Liver (tissue), 9 donors: ENCODE results near the gene CCDC92. TPM values are rescaled to one million over a fixed set of nuclear protein-coding genes. Genes with fewer than 3 reads are reported as not detected.
A peak's percentile ranks its signal among the peaks of the same experiment; 100 is the strongest.

Experiments
- DNase-seq: peaks from one replicate; pipeline ENCODE4 v3.0.0-alpha.2; 2017; ENCODE audit warnings: low spot score
- H3K27ac ChIP-seq, 2 donors: one replicate each; pipeline ENCODE4 v1.7.0; 2013; ENCODE audit warnings: inconsistent platforms in 2 of 2, low read length in 2 of 2, control low read depth in 1 of 2, low read depth in 1 of 2, mild to moderate bottlenecking in 1 of 2
- H3K27me3 ChIP-seq, 4 donors: one replicate each; pipeline versions ENCODE4 v1.6.1 to v1.7.0; 2013; ENCODE audit warnings: low read length in 3 of 4, inconsistent platforms in 1 of 4, mild to moderate bottlenecking in 1 of 4, moderate library complexity in 1 of 4; ENCODE audit not compliant: control insufficient read depth in 4 of 4, insufficient read depth in 4 of 4
- H3K36me3 ChIP-seq, 4 donors: one replicate each; pipeline versions ENCODE4 v1.6.1 to v1.7.0; 2013; ENCODE audit warnings: low read length in 3 of 4, mild to moderate bottlenecking in 3 of 4, low read depth in 1 of 4, moderate library complexity in 1 of 4; ENCODE audit not compliant: control insufficient read depth in 4 of 4, insufficient read depth in 3 of 4
- H3K4me1 ChIP-seq, 4 donors: one replicate each; pipeline versions ENCODE4 v1.6.1 to v1.7.0; 2013; ENCODE audit warnings: low read length in 3 of 4, mild to moderate bottlenecking in 3 of 4, moderate library complexity in 1 of 4; ENCODE audit not compliant: control insufficient read depth in 4 of 4, insufficient read depth in 4 of 4
- H3K4me3 ChIP-seq, 3 donors: one replicate each; pipeline versions ENCODE4 v1.6.1 to v1.7.0; 2013; ENCODE audit warnings: low read length in 3 of 3, control low read depth in 1 of 3, low read depth in 1 of 3, mild to moderate bottlenecking in 1 of 3
- H3K9ac ChIP-seq, 2 donors: one replicate each; pipeline ENCODE4 v1.7.0; 2013; ENCODE audit warnings: low read length in 2 of 2, mild to moderate bottlenecking in 2 of 2, moderate library complexity in 2 of 2, control low read depth in 1 of 2, low read depth in 1 of 2
- H3K9me3 ChIP-seq, 4 donors: one replicate each; pipeline versions ENCODE4 v1.6.1 to v1.7.0; 2013; ENCODE audit warnings: low read length in 3 of 4; ENCODE audit not compliant: control insufficient read depth in 4 of 4
- EGR1 ChIP-seq, 2 donors: IDR thresholded peaks; 2 replicates each; pipeline ENCODE4 v1.6.1; 2016 to 2018; ENCODE audit warnings: antibody characterized with exemption in 2 of 2, low read depth in 2 of 2
- FOXA1 ChIP-seq: IDR thresholded peaks from 2 replicates; pipeline ENCODE4 v1.6.1; 2016; ENCODE audit warnings: antibody characterized with exemption
- FOXA2 ChIP-seq: IDR thresholded peaks from 2 replicates; pipeline ENCODE4 v1.6.1; 2016; ENCODE audit warnings: antibody characterized with exemption
- HNF4A ChIP-seq, 2 donors: conservative IDR thresholded peaks; 2 replicates each; pipeline ENCODE4 v1.6.1; 2016; ENCODE audit warnings: antibody characterized with exemption in 2 of 2, mild to moderate bottlenecking in 2 of 2
- HNF4G ChIP-seq: IDR thresholded peaks from 2 replicates; pipeline ENCODE4 v1.6.1; 2016; ENCODE audit warnings: antibody characterized with exemption
- JUND ChIP-seq, 2 donors: IDR thresholded peaks; 2 replicates each; pipeline ENCODE4 v1.6.1; 2016; ENCODE audit warnings: antibody characterized with exemption in 2 of 2
- NR2F2 ChIP-seq: IDR thresholded peaks from 2 replicates; pipeline ENCODE4 v1.6.1; 2016; ENCODE audit warnings: antibody characterized with exemption
- RAD21 ChIP-seq, 2 donors: IDR thresholded peaks; 2 replicates each; pipeline ENCODE4 v1.6.1; 2016; ENCODE audit warnings: antibody characterized with exemption in 2 of 2, mild to moderate bottlenecking in 2 of 2
- RXRA ChIP-seq, 2 donors: IDR thresholded peaks; 2 replicates each; pipeline ENCODE4 v1.6.1; 2017 to 2018; ENCODE audit warnings: antibody characterized with exemption in 2 of 2, mild to moderate bottlenecking in 1 of 2
- SP1 ChIP-seq: IDR thresholded peaks from 2 replicates; pipeline ENCODE4 v1.6.1; 2018; ENCODE audit warnings: antibody characterized with exemption, mild to moderate bottlenecking
- TAF1 ChIP-seq: conservative IDR thresholded peaks from 2 replicates; pipeline ENCODE4 v1.6.1; 2016; ENCODE audit warnings: antibody characterized with exemption, mild to moderate bottlenecking
- YY1 ChIP-seq: IDR thresholded peaks from 2 replicates; pipeline ENCODE4 v1.6.1; 2016; ENCODE audit warnings: antibody characterized with exemption, mild to moderate bottlenecking
- WGBS: extraction: QIAGEN DNeasy Blood & Tissue Kit; methylation state at CpG from one replicate; pipeline ENCODE4 v1.1.7; 2013; 5-methylcytosine and 5-hydroxymethylcytosine counted together
- polyA plus RNA-seq, 2 donors: library from polyadenylated mRNA; stranded (reverse) in 1 of 2; unstranded in 1 of 2; fragments of 200-250 nt in 1 of 2; fragments of >200 nt in 1 of 2; fragmentation: Nextera tagmentation in 1 of 2; extraction: Ambion mirVana in 1 of 2; gene quantifications; one replicate each; pipeline versions ENCODE4 v1.2.1 to v1.2.3, GENCODE V29; 2013 to 2015
- total RNA-seq, 2 donors: library from RNA; depleted of rRNA; stranded (reverse); fragments of >200 nt; gene quantifications; one replicate each; pipeline ENCODE4 v1.2.3, GENCODE V29; 2014
- TF ChIP-seq, protein P1 (sequence below): IDR thresholded peaks from 2 replicates; pipeline ENCODE4 v1.6.1; 2016; ENCODE audit warnings: antibody characterized with exemption, mild to moderate bottlenecking
- TF ChIP-seq, protein P2 (sequence below): IDR thresholded peaks from 2 replicates; pipeline ENCODE4 v1.6.1; 2016; ENCODE audit warnings: antibody characterized with exemption
- TF ChIP-seq, protein P3 (sequence below): IDR thresholded peaks from 2 replicates; pipeline ENCODE4 v1.6.1; 2016; ENCODE audit warnings: antibody characterized with exemption
- TF ChIP-seq, protein P4 (sequence below): fragments of 150-350 bp; IDR thresholded peaks from 2 replicates; pipeline ENCODE4 v1.5.1; 2017; ENCODE audit warnings: improper control_type of control experiment, low read depth, low read length; ENCODE audit not compliant: missing input control
- TF ChIP-seq, protein P5 (sequence below): IDR thresholded peaks from 2 replicates; pipeline ENCODE4 v1.6.1; 2016; ENCODE audit warnings: antibody characterized with exemption
- donor health status: healthy.
- donor health status: healthy.
- donor health status: healthy.
- donor health status: healthy.
- donor health status: healthy.

The CCDC92 gene
- total and polyA plus RNA-seq, 4 donors: 2.1 to 14.6 (median 9.3) TPM

DNA sequence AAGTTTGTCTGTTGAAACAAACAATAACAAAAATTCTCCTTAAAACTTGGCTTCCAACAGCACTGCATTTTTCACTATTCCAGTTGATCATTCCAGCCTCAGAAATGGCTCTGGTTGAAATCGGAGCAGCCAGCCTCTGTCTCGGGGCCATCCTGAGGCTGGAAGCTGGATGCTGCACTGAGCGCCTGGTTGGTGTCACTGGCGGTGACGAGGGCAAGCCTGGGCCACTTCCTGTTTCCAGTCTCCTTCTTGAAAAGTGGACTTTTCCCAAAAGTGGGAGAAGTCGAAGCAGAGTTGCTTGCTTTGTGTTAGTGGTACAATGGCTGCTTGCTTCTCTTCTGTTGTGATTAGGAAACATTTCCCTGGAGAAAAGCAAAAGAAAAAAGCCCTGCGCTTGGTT, 48.7 kb downstream of the CCDC92 start:
- no peak overlapping the region for H3K4me3 ChIP-seq
- H3K27me3 ChIP-seq: no peaks in the 10 kb centered on the region
- H3K4me1 ChIP-seq: no peaks in the 10 kb centered on the region
- WGBS: 80% methylated on average over 7 of the region's 7 CpGs
- no peak overlapping the region for H3K27ac ChIP-seq
- TF ChIP-seq, protein P1, sequence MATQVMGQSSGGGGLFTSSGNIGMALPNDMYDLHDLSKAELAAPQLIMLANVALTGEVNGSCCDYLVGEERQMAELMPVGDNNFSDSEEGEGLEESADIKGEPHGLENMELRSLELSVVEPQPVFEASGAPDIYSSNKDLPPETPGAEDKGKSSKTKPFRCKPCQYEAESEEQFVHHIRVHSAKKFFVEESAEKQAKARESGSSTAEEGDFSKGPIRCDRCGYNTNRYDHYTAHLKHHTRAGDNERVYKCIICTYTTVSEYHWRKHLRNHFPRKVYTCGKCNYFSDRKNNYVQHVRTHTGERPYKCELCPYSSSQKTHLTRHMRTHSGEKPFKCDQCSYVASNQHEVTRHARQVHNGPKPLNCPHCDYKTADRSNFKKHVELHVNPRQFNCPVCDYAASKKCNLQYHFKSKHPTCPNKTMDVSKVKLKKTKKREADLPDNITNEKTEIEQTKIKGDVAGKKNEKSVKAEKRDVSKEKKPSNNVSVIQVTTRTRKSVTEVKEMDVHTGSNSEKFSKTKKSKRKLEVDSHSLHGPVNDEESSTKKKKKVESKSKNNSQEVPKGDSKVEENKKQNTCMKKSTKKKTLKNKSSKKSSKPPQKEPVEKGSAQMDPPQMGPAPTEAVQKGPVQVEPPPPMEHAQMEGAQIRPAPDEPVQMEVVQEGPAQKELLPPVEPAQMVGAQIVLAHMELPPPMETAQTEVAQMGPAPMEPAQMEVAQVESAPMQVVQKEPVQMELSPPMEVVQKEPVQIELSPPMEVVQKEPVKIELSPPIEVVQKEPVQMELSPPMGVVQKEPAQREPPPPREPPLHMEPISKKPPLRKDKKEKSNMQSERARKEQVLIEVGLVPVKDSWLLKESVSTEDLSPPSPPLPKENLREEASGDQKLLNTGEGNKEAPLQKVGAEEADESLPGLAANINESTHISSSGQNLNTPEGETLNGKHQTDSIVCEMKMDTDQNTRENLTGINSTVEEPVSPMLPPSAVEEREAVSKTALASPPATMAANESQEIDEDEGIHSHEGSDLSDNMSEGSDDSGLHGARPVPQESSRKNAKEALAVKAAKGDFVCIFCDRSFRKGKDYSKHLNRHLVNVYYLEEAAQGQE: no peak
- TF ChIP-seq NR2F2 (peak; percentile 15), FOXA1 (no peak), HNF4G (no peak)
- no peak for DNase-seq
- no peaks in the 10 kb centered on the region for H3K9me3 ChIP-seq
- H3K9ac ChIP-seq: no peak overlapping the region
- no peaks in the 10 kb centered on the region for H3K36me3 ChIP-seq

DNA sequence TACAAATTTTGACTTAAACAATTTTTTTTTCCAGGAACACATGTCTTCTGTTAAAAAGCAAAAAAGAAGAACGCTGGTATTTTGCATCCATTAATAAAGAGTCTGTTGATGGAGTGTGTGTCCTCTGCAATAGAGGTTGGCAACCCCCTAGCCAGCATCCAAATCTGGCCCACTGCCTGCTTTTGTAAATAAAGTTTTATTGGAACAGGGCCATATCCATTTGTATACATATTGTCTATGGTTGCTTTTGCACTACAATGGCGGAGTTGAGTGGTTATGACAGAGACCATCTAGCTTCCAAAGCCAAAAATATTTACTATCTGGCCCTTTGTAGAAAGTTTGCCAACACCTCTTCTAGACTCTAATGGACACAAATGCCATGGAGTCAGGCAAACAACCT, 49.6 kb downstream of the CCDC92 start:
- Histone ChIP-seq H3K27ac (no peak overlapping the region), H3K4me3 (no peak overlapping the region), H3K27me3 (no peaks in the 10 kb centered on the region), H3K36me3 (no peaks in the 10 kb centered on the region), H3K4me1 (no peaks in the 10 kb centered on the region), H3K9me3 (no peaks in the 10 kb centered on the region), H3K9ac (no peak overlapping the region)
- no peak for DNase-seq
- TF ChIP-seq YY1 (no peak), HNF4G (no peak), SP1 (no peak), JUND (IDR thresholded peaks at IDR 0.05) (no peak), RAD21 (IDR thresholded peaks at IDR 0.05) (no peak), EGR1 (IDR thresholded peaks at IDR 0.05; ENCODE audit: low read depth in 2 of 2) (no peak), RXRA (IDR thresholded peaks at IDR 0.05) (no peak), TAF1 (no peak), HNF4A (conservative IDR thresholded peaks at IDR 0.05) (no peak), NR2F2 (no peak), FOXA2 (no peak)
- TF ChIP-seq, protein P2, sequence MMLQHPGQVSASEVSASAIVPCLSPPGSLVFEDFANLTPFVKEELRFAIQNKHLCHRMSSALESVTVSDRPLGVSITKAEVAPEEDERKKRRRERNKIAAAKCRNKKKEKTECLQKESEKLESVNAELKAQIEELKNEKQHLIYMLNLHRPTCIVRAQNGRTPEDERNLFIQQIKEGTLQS: no peak
- TF ChIP-seq, protein P3, sequence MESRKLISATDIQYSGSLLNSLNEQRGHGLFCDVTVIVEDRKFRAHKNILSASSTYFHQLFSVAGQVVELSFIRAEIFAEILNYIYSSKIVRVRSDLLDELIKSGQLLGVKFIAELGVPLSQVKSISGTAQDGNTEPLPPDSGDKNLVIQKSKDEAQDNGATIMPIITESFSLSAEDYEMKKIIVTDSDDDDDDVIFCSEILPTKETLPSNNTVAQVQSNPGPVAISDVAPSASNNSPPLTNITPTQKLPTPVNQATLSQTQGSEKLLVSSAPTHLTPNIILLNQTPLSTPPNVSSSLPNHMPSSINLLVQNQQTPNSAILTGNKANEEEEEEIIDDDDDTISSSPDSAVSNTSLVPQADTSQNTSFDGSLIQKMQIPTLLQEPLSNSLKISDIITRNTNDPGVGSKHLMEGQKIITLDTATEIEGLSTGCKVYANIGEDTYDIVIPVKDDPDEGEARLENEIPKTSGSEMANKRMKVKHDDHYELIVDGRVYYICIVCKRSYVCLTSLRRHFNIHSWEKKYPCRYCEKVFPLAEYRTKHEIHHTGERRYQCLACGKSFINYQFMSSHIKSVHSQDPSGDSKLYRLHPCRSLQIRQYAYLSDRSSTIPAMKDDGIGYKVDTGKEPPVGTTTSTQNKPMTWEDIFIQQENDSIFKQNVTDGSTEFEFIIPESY: no peak
- TF ChIP-seq, protein P1: no peak
- TF ChIP-seq, protein P4, sequence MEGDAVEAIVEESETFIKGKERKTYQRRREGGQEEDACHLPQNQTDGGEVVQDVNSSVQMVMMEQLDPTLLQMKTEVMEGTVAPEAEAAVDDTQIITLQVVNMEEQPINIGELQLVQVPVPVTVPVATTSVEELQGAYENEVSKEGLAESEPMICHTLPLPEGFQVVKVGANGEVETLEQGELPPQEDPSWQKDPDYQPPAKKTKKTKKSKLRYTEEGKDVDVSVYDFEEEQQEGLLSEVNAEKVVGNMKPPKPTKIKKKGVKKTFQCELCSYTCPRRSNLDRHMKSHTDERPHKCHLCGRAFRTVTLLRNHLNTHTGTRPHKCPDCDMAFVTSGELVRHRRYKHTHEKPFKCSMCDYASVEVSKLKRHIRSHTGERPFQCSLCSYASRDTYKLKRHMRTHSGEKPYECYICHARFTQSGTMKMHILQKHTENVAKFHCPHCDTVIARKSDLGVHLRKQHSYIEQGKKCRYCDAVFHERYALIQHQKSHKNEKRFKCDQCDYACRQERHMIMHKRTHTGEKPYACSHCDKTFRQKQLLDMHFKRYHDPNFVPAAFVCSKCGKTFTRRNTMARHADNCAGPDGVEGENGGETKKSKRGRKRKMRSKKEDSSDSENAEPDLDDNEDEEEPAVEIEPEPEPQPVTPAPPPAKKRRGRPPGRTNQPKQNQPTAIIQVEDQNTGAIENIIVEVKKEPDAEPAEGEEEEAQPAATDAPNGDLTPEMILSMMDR: no peak
- TF ChIP-seq, protein P5, sequence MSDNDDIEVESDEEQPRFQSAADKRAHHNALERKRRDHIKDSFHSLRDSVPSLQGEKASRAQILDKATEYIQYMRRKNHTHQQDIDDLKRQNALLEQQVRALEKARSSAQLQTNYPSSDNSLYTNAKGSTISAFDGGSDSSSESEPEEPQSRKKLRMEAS: no peak
- WGBS: 88% methylated on average over 2 of the region's 2 CpGs
